GM19463 (cell line): ENCODE measurements around the gene NT5DC3.

Experiments
- ATAC-seq: cut with Tn5 transposase; IDR thresholded peaks from one replicate; pipeline ENCODE4 v1.9.1; 2021; ENCODE audit warnings: mild to moderate bottlenecking, moderate library complexity; ENCODE audit not compliant: unreplicated experiment

Gene NT5DC3

DNA sequence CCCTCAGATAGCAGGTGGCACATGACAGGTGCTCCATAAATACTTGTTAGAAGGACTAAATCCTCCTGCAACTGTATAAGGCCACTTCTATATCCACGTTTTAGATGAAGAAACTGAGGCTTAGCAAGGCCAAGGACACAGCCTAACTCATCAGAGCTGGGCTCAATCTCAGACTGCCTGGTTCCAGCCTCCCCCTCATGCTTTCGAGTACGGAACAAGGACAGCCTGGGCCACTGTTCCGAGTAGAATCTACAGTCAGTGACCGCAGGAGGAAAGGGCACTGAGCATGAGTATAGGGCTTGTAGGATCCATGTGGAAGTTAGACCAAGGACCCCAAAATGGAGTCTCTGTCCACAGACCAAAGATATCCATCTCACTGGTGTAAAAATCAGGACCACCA lies 84.6 kb downstream of the NT5DC3 start:
- ATAC-seq = no peak

DNA sequence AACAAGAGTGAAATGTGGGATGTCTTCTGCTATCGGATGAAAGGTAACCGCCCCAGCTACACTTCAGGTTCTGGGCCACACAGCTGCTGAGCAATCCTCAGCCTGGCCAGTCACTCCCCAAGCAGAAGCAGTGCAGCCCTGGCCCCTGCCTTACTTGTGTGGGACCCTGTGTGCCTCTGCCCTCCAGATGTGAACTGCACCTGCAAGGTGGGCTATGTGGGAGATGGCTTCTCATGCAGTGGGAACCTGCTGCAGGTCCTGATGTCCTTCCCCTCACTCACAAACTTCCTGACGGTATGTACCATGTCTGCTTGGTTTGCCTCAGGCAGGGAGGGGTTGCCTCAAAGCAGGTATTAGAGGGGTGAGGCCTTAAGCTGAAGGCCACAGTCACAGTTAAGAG lies 85.6 kb downstream of the NT5DC3 start:
- no peak for ATAC-seq

DNA sequence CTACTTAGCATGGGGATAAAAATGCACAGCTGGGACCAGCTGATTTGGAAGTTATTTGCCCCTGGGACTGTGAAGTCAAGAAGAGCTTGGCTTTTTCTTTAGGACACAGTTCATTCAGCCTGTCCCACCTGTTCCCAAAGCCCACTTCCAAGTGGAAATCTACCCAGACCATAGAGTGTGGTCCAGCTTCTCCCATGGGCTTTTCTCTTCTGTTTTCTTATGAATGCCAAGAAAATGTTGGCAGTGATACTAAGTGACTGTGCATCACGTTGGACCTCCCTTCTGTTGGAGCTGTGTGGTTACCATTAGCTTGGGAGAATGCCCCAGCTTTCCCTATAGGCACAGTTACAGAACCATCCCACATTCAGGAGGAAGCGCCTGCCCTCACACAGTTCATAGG lies 89.4 kb downstream of the NT5DC3 start:
- no peak for ATAC-seq

DNA sequence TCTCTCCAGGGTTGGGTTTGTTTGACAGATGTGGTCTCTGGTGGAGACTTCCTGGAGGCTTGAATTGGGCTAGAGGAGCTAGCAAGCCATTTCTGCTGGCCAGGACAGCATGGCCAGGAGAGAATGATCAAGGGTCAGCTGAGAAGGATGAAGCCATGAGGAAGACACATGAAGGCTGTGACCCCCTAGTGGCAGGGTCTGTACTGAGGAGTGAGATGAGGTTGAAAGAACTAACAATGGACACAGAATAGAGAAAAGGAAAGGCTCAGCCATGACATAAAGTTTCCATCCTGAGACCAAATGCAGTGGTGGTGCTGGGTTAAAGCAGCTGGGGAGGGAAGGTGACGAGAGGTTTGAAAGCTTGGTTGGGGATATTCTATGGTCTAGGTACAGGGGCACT lies 89.9 kb downstream of the NT5DC3 start:
- no peak for ATAC-seq

DNA sequence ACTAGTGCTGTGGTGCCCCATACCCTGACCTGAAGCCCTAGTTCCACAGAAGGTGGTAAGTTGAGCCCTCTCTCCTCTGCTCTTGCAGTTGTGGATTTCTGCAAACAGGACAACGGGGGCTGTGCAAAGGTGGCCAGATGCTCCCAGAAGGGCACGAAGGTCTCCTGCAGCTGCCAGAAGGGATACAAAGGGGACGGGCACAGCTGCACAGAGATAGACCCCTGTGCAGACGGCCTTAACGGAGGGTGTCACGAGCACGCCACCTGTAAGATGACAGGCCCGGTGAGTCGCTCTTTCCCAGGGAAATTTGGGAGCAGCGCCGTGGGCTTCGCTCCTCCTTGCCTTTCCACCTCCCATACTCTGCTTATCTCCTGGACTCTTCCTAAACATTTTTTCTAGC lies 92.2 kb downstream of the NT5DC3 start:
- no peak for ATAC-seq

DNA sequence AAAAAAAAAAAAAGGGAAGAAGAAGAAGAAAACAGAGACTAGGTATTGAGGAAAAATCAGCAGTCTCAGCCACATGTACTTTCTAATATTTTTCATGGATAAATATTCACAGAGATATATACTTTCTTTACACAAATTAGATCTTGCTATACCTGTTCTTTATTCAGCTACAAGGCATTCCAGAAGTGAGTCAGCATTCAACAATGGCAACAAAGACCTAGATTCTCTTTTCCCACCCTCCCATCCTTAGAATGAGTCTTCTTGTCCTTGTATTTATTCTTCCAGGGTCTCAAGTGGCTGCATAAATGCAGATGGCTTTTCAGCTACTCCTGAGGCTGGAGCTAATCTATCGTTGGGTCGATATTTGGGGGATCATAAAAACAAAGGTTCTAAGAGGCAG lies 93.0 kb downstream of the NT5DC3 start:
- no peak for ATAC-seq

DNA sequence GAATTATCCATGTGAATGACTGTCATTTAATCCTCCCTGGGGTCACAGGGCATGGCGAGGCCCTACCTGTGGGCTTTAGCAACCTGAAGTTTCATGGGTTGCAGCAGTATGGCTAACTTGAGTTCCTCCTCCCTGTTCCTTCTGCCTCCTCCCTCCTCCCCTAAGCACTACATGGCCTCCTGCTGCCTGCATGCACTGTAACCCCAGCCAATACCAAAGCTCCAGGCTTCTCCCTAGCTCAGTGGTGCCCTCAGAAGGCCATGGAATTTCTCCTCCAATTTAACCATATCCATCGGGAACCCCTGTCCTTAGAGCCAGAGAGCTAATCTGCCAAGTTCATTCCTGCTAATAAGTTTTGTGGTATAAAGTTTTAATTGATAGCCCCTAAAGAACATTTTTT lies 95.1 kb downstream of the NT5DC3 start:
- no peak for ATAC-seq

DNA sequence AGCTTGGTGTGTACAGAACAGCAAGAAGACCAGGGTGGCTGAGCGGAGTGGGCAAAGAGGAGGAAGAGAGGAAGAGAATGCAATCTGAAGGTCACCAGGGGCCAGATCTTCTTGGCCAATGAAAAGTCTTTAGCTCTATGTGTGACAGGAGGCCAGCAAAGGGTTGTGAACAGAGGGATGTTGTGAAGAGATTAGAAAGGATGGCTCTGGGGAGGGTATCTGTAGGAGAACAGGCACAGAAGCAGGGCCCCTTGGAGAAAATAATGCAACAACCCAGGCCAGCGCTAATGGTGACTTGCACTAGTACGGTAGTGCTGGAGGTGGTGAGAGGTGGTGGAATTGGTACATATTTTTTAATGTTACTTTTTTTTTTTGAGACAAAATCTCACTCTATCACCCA lies 97.2 kb downstream of the NT5DC3 start:
- no peak for ATAC-seq

DNA sequence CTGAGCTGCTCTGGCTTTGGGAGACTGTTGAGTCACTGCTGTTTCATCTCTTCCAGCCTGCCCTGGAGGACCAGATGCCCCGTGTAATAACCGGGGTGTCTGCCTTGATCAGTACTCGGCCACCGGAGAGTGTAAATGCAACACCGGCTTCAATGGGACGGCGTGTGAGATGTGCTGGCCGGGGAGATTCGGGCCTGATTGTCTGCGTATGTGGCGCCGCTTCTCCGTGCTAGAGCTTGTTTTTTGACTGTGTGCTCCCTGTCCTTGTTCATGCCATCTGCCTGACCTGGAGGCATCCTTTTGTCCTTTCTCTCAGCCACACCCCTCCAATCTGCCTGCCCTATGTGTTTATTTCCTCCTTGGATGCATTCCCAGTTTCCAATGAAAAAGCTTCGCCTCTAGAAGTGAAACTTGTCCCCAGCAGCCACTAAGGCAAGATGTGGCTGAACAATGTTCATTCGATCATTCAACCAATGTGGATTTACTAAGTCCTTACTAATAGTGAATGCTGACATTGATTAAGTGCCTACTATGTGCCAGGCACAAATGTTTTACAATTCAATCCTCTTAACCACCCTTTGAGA lies 98.6 kb downstream of the NT5DC3 start:
- ATAC-seq = no peak

DNA sequence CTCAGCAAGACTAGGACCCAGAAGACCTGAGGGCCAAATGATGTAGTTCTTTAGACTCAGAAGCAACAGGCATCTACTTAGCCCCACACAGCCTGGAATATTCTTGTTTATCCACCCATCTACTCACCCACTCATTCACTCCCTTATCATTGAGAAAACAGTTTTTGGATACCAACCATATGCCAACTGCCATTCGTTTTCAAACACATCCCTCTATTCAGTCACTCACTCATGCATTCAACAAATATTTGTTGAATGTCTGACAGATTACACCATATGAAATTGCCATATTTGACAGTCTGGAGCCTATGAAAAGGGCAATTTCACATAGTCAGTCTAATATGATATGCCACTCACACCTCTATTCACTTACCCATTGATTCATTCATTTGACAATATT lies 103.2 kb downstream of the NT5DC3 start:
- no peak for ATAC-seq

DNA sequence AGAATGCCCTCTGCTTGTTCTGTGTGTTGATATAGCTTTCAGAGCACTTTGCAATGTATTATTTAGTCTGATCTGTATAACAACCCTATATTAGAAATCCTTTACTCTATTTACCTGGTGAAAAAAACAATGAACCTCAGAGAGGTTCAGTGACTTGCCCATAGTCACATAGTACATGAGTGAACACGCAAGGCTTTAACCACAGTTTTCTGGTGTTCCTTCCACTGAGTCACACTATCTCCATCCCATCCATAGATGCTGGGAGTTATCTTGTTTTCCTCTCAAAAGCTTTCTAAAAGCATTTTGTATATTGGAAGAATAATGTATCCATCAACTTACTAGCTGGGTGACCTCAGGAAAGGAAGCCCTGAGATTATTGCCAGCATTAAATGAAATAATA lies 104.5 kb downstream of the NT5DC3 start:
- ATAC-seq = no peak

DNA sequence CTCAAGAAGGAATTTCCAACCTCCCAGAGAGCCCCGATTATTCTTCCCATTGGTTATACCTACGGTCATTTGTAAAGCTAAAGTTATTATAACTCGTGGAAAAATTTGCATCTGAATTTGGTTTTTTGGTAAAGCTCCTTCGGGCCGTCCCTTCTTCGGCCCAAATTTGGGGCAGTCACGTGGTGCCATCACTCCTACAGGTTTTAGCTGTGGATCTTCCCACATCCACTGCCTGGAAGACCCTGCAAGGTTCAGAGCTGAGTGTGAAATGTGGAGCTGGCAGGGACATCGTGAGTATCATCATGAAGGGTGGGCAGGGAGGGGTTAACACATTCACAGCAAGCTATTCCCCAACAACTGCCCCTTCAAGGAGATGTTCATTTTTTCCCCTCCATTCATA lies 105.7 kb downstream of the NT5DC3 start:
- no peak for ATAC-seq

DNA sequence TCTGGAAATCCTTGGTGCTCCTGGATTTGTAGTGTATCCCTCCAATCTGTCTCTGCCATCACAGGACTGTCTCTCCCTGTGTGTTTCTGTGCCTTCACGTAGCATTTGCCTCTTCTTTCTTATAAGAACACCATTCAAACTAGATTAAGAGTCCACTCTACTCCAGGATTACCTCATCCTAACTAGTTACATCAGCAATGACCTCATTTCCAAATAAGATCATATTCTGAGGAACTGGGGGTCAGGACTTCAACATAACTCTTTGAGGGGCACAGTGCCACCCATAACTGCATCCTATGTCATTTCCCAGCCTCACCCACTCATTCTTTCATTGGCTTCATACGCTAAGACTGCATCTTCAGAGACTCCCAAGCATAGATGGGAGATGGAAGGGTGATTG lies 106.2 kb downstream of the NT5DC3 start:
- no peak for ATAC-seq

DNA sequence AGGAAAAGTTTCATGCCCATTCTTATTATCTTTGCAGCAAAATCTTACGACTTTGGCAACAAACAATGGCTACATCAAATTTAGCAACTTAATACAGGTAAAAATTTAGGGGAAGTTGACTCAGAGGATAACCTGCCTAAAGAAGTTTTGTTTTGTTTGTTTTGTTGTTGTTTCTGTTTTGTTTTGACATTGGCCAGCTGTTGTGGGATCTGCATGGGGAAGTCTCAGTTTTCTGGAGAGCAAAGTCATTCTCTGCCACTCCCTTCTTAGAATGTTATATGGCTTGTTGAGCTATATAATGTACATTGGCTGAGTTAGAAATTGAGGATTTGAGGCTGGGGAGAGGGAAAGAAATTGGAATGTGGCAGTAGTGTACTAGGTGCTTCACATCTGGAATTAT lies 109.5 kb downstream of the NT5DC3 start:
- ATAC-seq = no peak

DNA sequence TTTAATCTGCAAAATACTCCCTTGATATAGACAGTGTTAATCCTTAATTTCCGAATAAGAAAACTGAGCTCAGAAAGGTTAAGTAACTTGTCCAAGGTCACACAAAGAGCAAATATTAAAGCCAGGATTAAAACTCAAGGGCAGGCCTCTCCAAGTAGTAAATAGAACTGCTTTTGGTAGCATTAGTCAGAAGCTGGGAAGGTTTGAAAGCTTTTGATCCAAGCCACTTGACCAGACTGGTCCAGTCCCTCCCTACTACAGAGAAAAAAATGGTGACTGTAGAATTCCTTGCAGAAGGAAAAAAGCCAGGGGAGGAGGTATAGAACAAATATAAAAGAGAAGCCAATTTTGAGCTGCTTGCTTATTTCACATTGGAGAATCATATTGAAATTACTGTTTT lies 111.5 kb downstream of the NT5DC3 start:
- ATAC-seq = no peak

DNA sequence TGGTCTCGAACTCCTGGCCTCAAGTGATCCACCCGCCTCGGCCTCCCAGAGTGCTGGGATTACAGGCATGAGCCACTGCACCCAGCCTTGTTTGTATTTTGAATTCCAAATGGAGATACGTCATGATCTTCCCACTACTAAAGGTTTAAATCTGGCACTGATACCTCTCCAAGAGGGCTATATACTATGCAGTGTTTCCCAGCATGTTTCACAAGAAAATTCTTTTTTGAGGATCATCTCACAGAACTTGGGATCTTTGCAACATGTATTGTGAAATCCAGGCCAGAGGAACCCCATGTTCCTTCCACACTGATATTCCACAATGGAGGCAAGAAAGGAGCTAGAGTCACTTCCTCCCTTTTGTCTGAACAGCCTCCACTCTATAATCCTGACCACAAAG lies 112.7 kb downstream of the NT5DC3 start:
- ATAC-seq = no peak

DNA sequence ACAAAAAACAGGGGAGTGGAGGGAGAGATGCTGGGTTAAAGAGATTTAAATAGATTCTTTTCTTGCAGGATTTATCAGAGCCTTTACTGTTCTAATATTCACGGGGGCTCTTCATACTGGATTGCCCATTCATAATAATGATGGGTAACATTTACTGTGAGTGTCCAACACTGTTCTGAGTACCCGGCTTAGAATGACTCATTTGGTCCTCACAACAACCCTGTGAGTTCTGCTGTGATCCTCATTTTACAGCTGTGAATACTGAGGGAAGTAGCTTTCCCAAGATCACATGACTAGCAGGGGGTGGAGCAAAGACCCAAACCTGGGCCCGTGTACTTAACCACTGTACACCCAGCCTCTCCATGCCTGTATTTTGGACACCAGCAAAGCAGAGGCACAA lies 113.4 kb downstream of the NT5DC3 start:
- ATAC-seq = no peak

DNA sequence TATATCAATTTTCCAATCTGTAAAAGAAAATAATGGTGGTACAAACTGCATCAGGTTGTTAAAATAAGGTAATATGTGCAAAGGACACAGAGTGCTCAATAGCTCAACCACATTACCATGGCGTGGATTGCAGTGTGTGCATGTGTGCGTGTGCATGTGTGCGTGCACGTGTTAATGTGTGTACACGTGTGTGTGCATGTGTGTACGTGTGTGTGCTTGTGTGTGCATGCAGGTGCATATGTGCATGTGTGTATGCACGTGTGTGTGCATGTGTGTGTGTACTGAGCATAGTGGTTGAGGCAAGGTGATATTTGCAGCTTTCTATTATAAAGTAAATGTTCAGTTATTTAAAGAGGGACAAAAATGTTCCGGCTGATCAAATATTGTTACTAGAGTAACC lies 115.6 kb downstream of the NT5DC3 start:
- ATAC-seq = no peak
